CD8-positive, alpha-beta memory T cell (primary cell): ENCODE data around the gene VDAC2. TPM values are rescaled to one million over a fixed set of nuclear protein-coding genes. Genes with fewer than 3 reads are reported as not detected.
"Not testable (repeated sequence)": the region's sequence is repeated elsewhere in the genome, so short reads cannot be mapped to it uniquely, and the experiment has no call there.

ENCODE experiments used
- CTCF ChIA-PET: fragments of 350-600 bp; sonication (Branson Sonifier 250); formaldehyde crosslinking; loops from one replicate; lab custom pipeline; 2021; ENCODE audit warnings: antibody characterized with exemption; lab: Charles Lee
- POLR2A ChIA-PET: fragments of 350-600 bp; sonication (Branson Sonifier 250); formaldehyde crosslinking; loops from one replicate; lab custom pipeline; 2021; ENCODE audit warnings: antibody characterized with exemption; lab: Charles Lee
- DNase-seq, 5 donors: peaks; one replicate each; pipeline versions ENCODE4 v3.0.0 to v3.0.0-alpha.2; 2020 to 2022; ENCODE audit warnings: mixed read lengths in 1 of 5
- H3K27ac ChIP-seq: one replicate; pipeline ENCODE4 v1.7.0; 2013; ENCODE audit warnings: low read depth, mild to moderate bottlenecking, low read length, moderate library complexity
- H3K27me3 ChIP-seq: 2 replicates; pipeline ENCODE4 v1.7.0; 2013; ENCODE audit warnings: low read length, mild to moderate bottlenecking; ENCODE audit not compliant: insufficient read depth, poor library complexity, severe bottlenecking
- H3K36me3 ChIP-seq: 2 replicates; pipeline ENCODE4 v1.7.0; 2013; ENCODE audit warnings: mild to moderate bottlenecking, low read length, moderate library complexity; ENCODE audit not compliant: insufficient read depth
- H3K4me1 ChIP-seq: 2 replicates; pipeline ENCODE4 v1.7.0; 2013; ENCODE audit warnings: mild to moderate bottlenecking, low read length, moderate library complexity; ENCODE audit not compliant: insufficient read depth
- H3K4me3 ChIP-seq: 2 replicates; pipeline ENCODE4 v1.7.0; 2013; ENCODE audit warnings: mild to moderate bottlenecking, low read length
- H3K9me3 ChIP-seq: 2 replicates; pipeline ENCODE4 v1.7.0; 2013; ENCODE audit warnings: mild to moderate bottlenecking, low read length
- H3K27ac Mint-ChIP-seq, 8 donors: one replicate each; pipeline ENCODE4 v1.8.0; 2020 to 2021; ENCODE audit warnings: mixed read lengths in 8 of 8, mild to moderate bottlenecking in 6 of 8, inconsistent platforms in 3 of 8, moderate library complexity in 3 of 8
- H3K27me3 Mint-ChIP-seq, 2 donors: one replicate each; pipeline ENCODE4 v1.8.0; 2020 to 2021; ENCODE audit warnings: mixed read lengths in 2 of 2, mild to moderate bottlenecking in 1 of 2, moderate library complexity in 1 of 2
- H3K36me3 Mint-ChIP-seq, 3 donors: one replicate each; pipeline ENCODE4 v1.8.0; 2020 to 2021; ENCODE audit warnings: mixed read lengths in 3 of 3, inconsistent platforms in 1 of 3, mild to moderate bottlenecking in 1 of 3
- H3K4me1 Mint-ChIP-seq, 3 donors: one replicate each; pipeline ENCODE4 v1.8.0; 2020 to 2021; ENCODE audit warnings: mixed read lengths in 3 of 3, inconsistent platforms in 1 of 3, mild to moderate bottlenecking in 1 of 3
- H3K4me3 Mint-ChIP-seq, 7 donors: one replicate each; pipeline ENCODE4 v1.8.0; 2020 to 2021; ENCODE audit warnings: mixed read lengths in 7 of 7, mild to moderate bottlenecking in 6 of 7, moderate library complexity in 4 of 7, inconsistent platforms in 2 of 7
- H3K9me3 Mint-ChIP-seq, 5 donors: one replicate each; pipeline ENCODE4 v1.8.0; 2020 to 2022; ENCODE audit warnings: mixed read lengths in 5 of 5, mild to moderate bottlenecking in 3 of 5, moderate library complexity in 2 of 5, inconsistent platforms in 1 of 5
- polyA plus RNA-seq: library from polyadenylated mRNA; unstranded; fragments of 300-500 nt; fragmentation: Illumina TruSeq; gene quantifications from one replicate; pipeline ENCODE4 v1.2.3, GENCODE V29; 2021
- total RNA-seq, 2 experiments: library from RNA; stranded (reverse); gene quantifications; one replicate each; pipeline ENCODE4 v1.2.3, GENCODE V29; 2021

The VDAC2 gene
- total and polyA plus RNA-seq, 3 experiments from 2014 or later: 149 to 261 (median 247) TPM

GRCh38 chr10:75176736-75177135 is 33.9 kb upstream of the VDAC2 start:
- H3K27ac ChIP-seq: no peak overlapping the region
- POLR2A ChIA-PET: no interaction called here
- H3K36me3 ChIP-seq: peaks cover 5% of the 10 kb centered on the region
- no peak overlapping the region for H3K4me3 ChIP-seq
- no peaks in the 10 kb centered on the region for H3K9me3 ChIP-seq
- CTCF ChIA-PET: interaction anchor here (1.0 kb wide), 1 partner anchor 58 kb away, joined by 4 read pairs; the partner anchor contains the start of gene COMTD1
- no peaks in the 10 kb centered on the region for H3K27me3 ChIP-seq
- Mint-ChIP-seq H3K4me1 (peaks cover 20 to 23% (median 20%) of the 10 kb centered on the region in 3 donors), H3K9me3 (no peaks in the 10 kb centered on the region), H3K4me3 (no peak overlapping the region), H3K27me3 (no peaks in the 10 kb centered on the region), H3K27ac (peak overlapping the region in 2 of 8 donors; percentile 14 to 28), H3K36me3 (peaks cover 0 to 60% (median 10%) of the 10 kb centered on the region in 3 donors)
- no peaks in the 10 kb centered on the region for H3K4me1 ChIP-seq
- DNase-seq: no peak

GRCh38 chr10:75179657-75180177 is 30.9 kb upstream of the VDAC2 start:
- H3K27ac ChIP-seq: no peak overlapping the region
- POLR2A ChIA-PET: no interaction called here
- no peak overlapping the region for H3K4me3 ChIP-seq
- peaks cover 5% of the 10 kb centered on the region for H3K36me3 ChIP-seq
- H3K27me3 Mint-ChIP-seq: no peaks in the 10 kb centered on the region
- H3K9me3 Mint-ChIP-seq: no peaks in the 10 kb centered on the region
- H3K27me3 ChIP-seq: no peaks in the 10 kb centered on the region
- H3K9me3 ChIP-seq: no peaks in the 10 kb centered on the region
- H3K4me3 Mint-ChIP-seq: no peak overlapping the region
- H3K36me3 Mint-ChIP-seq: peaks cover 0 to 58% (median 10%) of the 10 kb centered on the region in 3 donors
- peaks cover 17 to 19% (median 19%) of the 10 kb centered on the region in 3 donors for H3K4me1 Mint-ChIP-seq
- no peak for DNase-seq
- H3K27ac Mint-ChIP-seq: peak overlapping the region in 2 of 8 donors; percentile 8
- H3K4me1 ChIP-seq: no peaks in the 10 kb centered on the region
- CTCF ChIA-PET: interaction anchor here (0.8 to 1.2 kb wide), 2 partner anchors 8 to 56 kb away, joined by 3 to 6 read pairs; partner anchors contain the start of gene COMTD1

- POLR2A ChIA-PET: no interaction called here
- H3K27ac ChIP-seq: no peak overlapping the region
- no peak overlapping the region for H3K4me3 Mint-ChIP-seq
- H3K4me1 ChIP-seq: no peaks in the 10 kb centered on the region
- H3K36me3 Mint-ChIP-seq: peaks cover 0 to 52% (median 10%) of the 10 kb centered on the region in 3 donors
- H3K4me1 Mint-ChIP-seq: peaks cover 12 to 15% (median 14%) of the 10 kb centered on the region in 3 donors
- no peaks in the 10 kb centered on the region for H3K9me3 Mint-ChIP-seq
- H3K27me3 ChIP-seq: no peaks in the 10 kb centered on the region
- CTCF ChIA-PET: interaction anchor here (0.7 kb wide), 1 partner anchor 55 kb away, joined by 3 read pairs; the partner anchor contains the start of gene COMTD1
- DNase-seq: no peak
- H3K4me3 ChIP-seq: no peak overlapping the region
- H3K36me3 ChIP-seq: peaks cover 5% of the 10 kb centered on the region
- H3K9me3 ChIP-seq: no peaks in the 10 kb centered on the region
- H3K27me3 Mint-ChIP-seq: no peaks in the 10 kb centered on the region
- peak overlapping the region in 1 of 8 donors; percentile 32 for H3K27ac Mint-ChIP-seq
Observed at GRCh38 chr10:75180592-75180991, 30.0 kb upstream of the VDAC2 start.

GRCh38 chr10:75181073-75181472 is 29.5 kb upstream of the VDAC2 start:
- Mint-ChIP-seq H3K4me3 (no peak overlapping the region), H3K27ac (peak overlapping the region in 1 of 8 donors; percentile 37), H3K9me3 (no peaks in the 10 kb centered on the region), H3K27me3 (no peaks in the 10 kb centered on the region), H3K4me1 (peaks cover 10 to 13% (median 12%) of the 10 kb centered on the region in 3 donors), H3K36me3 (peaks cover 0 to 49% (median 8%) of the 10 kb centered on the region in 3 donors)
- H3K4me1 ChIP-seq: no peaks in the 10 kb centered on the region
- H3K27ac ChIP-seq: no peak overlapping the region
- POLR2A ChIA-PET: no interaction called here
- no peak overlapping the region for H3K4me3 ChIP-seq
- CTCF ChIA-PET: interaction anchor here (10.9 kb wide), 1 partner anchor 51 kb away, joined by 304 read pairs; the partner anchor contains the start of gene COMTD1
- H3K9me3 ChIP-seq: no peaks in the 10 kb centered on the region
- DNase-seq: no peak
- peaks cover 5% of the 10 kb centered on the region for H3K36me3 ChIP-seq
- no peaks in the 10 kb centered on the region for H3K27me3 ChIP-seq

GRCh38 chr10:75186310-75186709 is 24.3 kb upstream of the VDAC2 start:
- Histone ChIP-seq H3K36me3 (no peaks in the 10 kb centered on the region), H3K9me3 (no peaks in the 10 kb centered on the region), H3K4me1 (peaks cover 5% of the 10 kb centered on the region), H3K27ac (no peak overlapping the region), H3K4me3 (no peak overlapping the region), H3K27me3 (no peaks in the 10 kb centered on the region)
- no peaks in the 10 kb centered on the region for H3K27me3 Mint-ChIP-seq
- H3K9me3 Mint-ChIP-seq: no peaks in the 10 kb centered on the region
- peaks cover 0 to 11% (median 0%) of the 10 kb centered on the region in 3 donors for H3K36me3 Mint-ChIP-seq
- H3K4me1 Mint-ChIP-seq: peaks cover 6 to 7% (median 6%) of the 10 kb centered on the region in 3 donors
- POLR2A ChIA-PET: no interaction called here
- CTCF ChIA-PET: interaction anchor here (1.0 to 10.9 kb wide), 4 partner anchors 9 to 74 kb away, joined by 3 to 304 read pairs (median 14); partner anchors contain the start of genes COMTD1, SAMD8 and VDAC2
- no peak overlapping the region for H3K4me3 Mint-ChIP-seq
- DNase-seq: no peak
- peak overlapping the region in 3 of 8 donors; percentile 35 to 64 (median 62) for H3K27ac Mint-ChIP-seq

GRCh38 chr10:75187961-75188426 is 22.6 kb upstream of the VDAC2 start:
- Histone ChIP-seq H3K27ac (no peak overlapping the region), H3K4me1 (peaks cover 5% of the 10 kb centered on the region), H3K36me3 (no peaks in the 10 kb centered on the region), H3K9me3 (no peaks in the 10 kb centered on the region), H3K27me3 (no peaks in the 10 kb centered on the region), H3K4me3 (no peak overlapping the region)
- DNase-seq: peak; percentile 50 to 82 (median 72)
- Mint-ChIP-seq H3K36me3 (peaks cover 0 to 2% (median 0%) of the 10 kb centered on the region in 3 donors), H3K27me3 (no peaks in the 10 kb centered on the region), H3K4me1 (peaks cover 5 to 7% (median 6%) of the 10 kb centered on the region in 3 donors), H3K4me3 (peak overlapping the region in 1 of 7 donors; percentile 65), H3K9me3 (no peaks in the 10 kb centered on the region), H3K27ac (peak overlapping the region; percentile 90 to 94 (median 92))
- ChIA-PET POLR2A (interaction anchor here (0.5 to 1.3 kb wide), 7 partner anchors 22 to 75 kb away, joined by 4 to 9 read pairs (median 5); partner anchors contain the start of gene VDAC2), CTCF (interaction anchor here (0.7 to 10.9 kb wide), 19 partner anchors 9 to 76 kb away, joined by 3 to 304 read pairs (median 5); partner anchors contain the start of genes COMTD1, SAMD8 and VDAC2)

GRCh38 chr10:75188522-75188921 is 22.1 kb upstream of the VDAC2 start:
- peak overlapping the region in 7 of 8 donors; percentile 90 to 94 (median 92) for H3K27ac Mint-ChIP-seq

More at GRCh38 chr10:75188522-75188921, 22.1 kb upstream of the VDAC2 start:
- H3K4me1 Mint-ChIP-seq, H3K9me3 ChIP-seq, DNase-seq, H3K4me3 Mint-ChIP-seq, H3K9me3 Mint-ChIP-seq, H3K4me1 ChIP-seq, H3K36me3 Mint-ChIP-seq, H3K27me3 Mint-ChIP-seq, H3K27ac ChIP-seq, H3K4me3 ChIP-seq, H3K36me3 ChIP-seq, H3K27me3 ChIP-seq: not testable (repeated sequence)
- ChIA-PET CTCF (interaction anchor here (0.7 to 10.9 kb wide), 17 partner anchors 9 to 77 kb away, joined by 3 to 304 read pairs (median 5); partner anchors contain the start of genes COMTD1, SAMD8 and VDAC2), POLR2A (interaction anchor here (0.5 to 1.3 kb wide), 7 partner anchors 22 to 75 kb away, joined by 3 to 9 read pairs (median 5); partner anchors contain the start of gene VDAC2)
